Measurements from ENCODE around the gene KDM7A. TPM values are rescaled to one million over a fixed set of nuclear protein-coding genes. Genes with fewer than 3 reads are reported as not detected.

The KDM7A gene
- total RNA-seq, 1 experiment from 2014 or later: 5.1 TPM

DNA sequence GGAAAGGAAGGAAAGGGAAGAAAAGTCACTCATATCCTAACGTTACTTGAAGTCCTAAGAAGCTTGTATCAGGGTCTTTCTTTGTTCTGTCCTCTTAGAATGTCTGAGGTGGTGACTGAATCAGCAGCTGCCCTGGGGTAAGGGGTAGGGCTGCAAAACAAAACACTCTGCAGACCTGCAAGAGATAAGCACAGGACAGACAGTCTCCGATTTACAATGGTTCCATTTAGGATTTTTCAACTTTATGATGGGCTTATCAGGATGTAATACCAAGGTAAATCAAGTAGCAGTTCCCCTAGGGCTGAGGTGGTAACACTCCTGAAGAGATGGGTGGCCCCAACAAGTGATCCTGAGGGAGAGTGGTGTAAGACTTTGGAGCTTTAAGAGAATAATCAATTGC is 16.5 kb downstream of the KDM7A start:
- no peaks in the 10 kb centered on the region for H3K36me3 Mint-ChIP-seq (ENCODE audit: insufficient read depth, unreplicated experiment)
- peak overlapping the region; percentile 11 for H3K27ac Mint-ChIP-seq (ENCODE audit: unreplicated experiment)
- intact Hi-C loops (cut with micrococcal nuclease; ENCODE audit: unreplicated experiment): no loop called here
- DNase-seq: peak in 1 of 2 experiments; percentile 30
- ChIA-PET POLR2A (no interaction called here), CTCF (interaction anchor here (0.6 kb wide), 1 partner anchor 172 kb away, joined by 8 read pairs; no protein-coding TSS in a partner anchor)
- BruUV-seq (replicated peaks): no TSS peak
- peaks cover 11% of the 10 kb centered on the region for H3K4me1 Mint-ChIP-seq (ENCODE audit: low read depth, unreplicated experiment)
- H3K9me3 ChIP-seq: no peaks in the 10 kb centered on the region
- H3K4me3 ChIP-seq (ENCODE audit: low read depth, low read length): no peak overlapping the region
- H3K27me3 ChIP-seq (replicated peaks; ENCODE audit: control insufficient read depth, insufficient read depth, low read length): no peaks in the 10 kb centered on the region
- TF ChIP-seq, protein P1, sequence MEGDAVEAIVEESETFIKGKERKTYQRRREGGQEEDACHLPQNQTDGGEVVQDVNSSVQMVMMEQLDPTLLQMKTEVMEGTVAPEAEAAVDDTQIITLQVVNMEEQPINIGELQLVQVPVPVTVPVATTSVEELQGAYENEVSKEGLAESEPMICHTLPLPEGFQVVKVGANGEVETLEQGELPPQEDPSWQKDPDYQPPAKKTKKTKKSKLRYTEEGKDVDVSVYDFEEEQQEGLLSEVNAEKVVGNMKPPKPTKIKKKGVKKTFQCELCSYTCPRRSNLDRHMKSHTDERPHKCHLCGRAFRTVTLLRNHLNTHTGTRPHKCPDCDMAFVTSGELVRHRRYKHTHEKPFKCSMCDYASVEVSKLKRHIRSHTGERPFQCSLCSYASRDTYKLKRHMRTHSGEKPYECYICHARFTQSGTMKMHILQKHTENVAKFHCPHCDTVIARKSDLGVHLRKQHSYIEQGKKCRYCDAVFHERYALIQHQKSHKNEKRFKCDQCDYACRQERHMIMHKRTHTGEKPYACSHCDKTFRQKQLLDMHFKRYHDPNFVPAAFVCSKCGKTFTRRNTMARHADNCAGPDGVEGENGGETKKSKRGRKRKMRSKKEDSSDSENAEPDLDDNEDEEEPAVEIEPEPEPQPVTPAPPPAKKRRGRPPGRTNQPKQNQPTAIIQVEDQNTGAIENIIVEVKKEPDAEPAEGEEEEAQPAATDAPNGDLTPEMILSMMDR (IDR thresholded peaks at IDR 0.05; ENCODE audit: insufficient read depth in 1 of 2, low read depth in 1 of 2, low read length in 1 of 2, severe bottlenecking in 1 of 2, unreplicated experiment in 1 of 2): no peak
- peaks cover 15% of the 10 kb centered on the region for H3K4me1 ChIP-seq
- peak overlapping the region; percentile 48 for H3K4me3 Mint-ChIP-seq (ENCODE audit: unreplicated experiment)
- H3K36me3 ChIP-seq (ENCODE audit: control insufficient read depth, insufficient read depth, low read length): no peaks in the 10 kb centered on the region
- no peaks in the 10 kb centered on the region for H3K27me3 Mint-ChIP-seq (ENCODE audit: insufficient read depth, unreplicated experiment)
- H3K9me3 Mint-ChIP-seq (ENCODE audit: unreplicated experiment): no peaks in the 10 kb centered on the region

DNA sequence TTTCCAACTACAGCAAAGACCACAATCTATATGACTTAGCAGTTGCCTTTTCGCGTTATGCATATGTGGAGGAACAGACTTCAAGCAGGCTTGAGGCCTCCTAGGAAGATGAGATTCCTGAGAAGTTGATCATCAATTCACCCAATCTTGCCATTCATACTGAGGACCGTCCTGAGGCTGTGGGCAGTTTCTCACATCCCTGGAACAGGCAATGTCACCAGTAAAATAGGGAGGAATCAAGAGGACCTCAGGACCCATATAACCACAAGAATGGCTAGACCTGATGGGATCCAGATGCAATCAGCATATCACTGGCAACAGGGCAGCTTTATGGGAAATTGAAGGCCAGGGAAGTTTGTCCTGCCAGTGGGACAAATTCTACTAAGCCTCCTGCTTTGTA is 17.3 kb downstream of the KDM7A start:
- intact Hi-C loops (cut with micrococcal nuclease; ENCODE audit: unreplicated experiment): no loop called here
- H3K4me3 ChIP-seq (ENCODE audit: low read depth, low read length): no peak overlapping the region
- POLR2A ChIA-PET: no interaction called here
- H3K9me3 ChIP-seq: no peaks in the 10 kb centered on the region
- Mint-ChIP-seq H3K27me3 (ENCODE audit: insufficient read depth, unreplicated experiment) (no peaks in the 10 kb centered on the region), H3K4me3 (ENCODE audit: unreplicated experiment) (no peak overlapping the region), H3K27ac (ENCODE audit: unreplicated experiment) (no peak overlapping the region), H3K36me3 (ENCODE audit: insufficient read depth, unreplicated experiment) (no peaks in the 10 kb centered on the region), H3K9me3 (ENCODE audit: unreplicated experiment) (no peaks in the 10 kb centered on the region), H3K4me1 (ENCODE audit: low read depth, unreplicated experiment) (peaks cover 11% of the 10 kb centered on the region)
- H3K4me1 ChIP-seq: peaks cover 15% of the 10 kb centered on the region
- no TSS peak for BruUV-seq (replicated peaks)
- TF ChIP-seq, protein P1 (IDR thresholded peaks at IDR 0.05; ENCODE audit: insufficient read depth in 1 of 2, low read depth in 1 of 2, low read length in 1 of 2, severe bottlenecking in 1 of 2, unreplicated experiment in 1 of 2): no peak
- DNase-seq: no peak
- CTCF ChIA-PET: no interaction called here
- no peaks in the 10 kb centered on the region for H3K36me3 ChIP-seq (ENCODE audit: control insufficient read depth, insufficient read depth, low read length)
- H3K27me3 ChIP-seq (replicated peaks; ENCODE audit: control insufficient read depth, insufficient read depth, low read length): no peaks in the 10 kb centered on the region

DNA sequence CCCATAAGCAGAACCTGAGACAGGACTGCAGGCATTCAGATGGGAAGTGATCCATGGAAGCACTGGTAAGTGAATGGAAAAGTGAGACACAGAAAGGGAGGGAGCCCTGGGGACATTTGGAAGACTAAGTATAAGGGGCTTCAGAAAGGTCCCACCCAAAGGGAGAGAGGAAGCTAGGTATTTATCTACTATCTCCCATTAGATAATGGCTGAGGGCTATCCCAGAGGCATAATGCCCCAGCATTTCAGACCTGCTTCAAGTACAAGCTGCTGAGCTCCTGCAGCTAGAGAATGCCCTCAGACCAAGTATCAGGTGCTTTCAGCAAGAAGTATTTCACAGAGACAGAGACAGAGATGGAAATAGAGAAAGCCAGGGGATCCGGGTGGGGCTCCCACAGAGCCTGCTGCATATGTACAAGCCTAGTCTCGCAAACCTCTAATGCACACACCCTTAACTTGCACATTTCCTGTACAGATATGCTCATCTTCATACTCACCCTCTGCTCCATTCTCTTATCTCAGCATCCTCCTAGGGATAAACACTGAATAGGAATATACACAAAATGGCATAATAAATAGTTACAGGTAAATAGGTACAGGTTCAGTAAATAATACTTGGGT is 20.2 kb downstream of the KDM7A start:
- POLR2A ChIA-PET: no interaction called here
- Mint-ChIP-seq H3K27me3 (ENCODE audit: insufficient read depth, unreplicated experiment) (no peaks in the 10 kb centered on the region), H3K36me3 (ENCODE audit: insufficient read depth, unreplicated experiment) (no peaks in the 10 kb centered on the region), H3K9me3 (ENCODE audit: unreplicated experiment) (no peaks in the 10 kb centered on the region), H3K4me3 (ENCODE audit: unreplicated experiment) (no peak overlapping the region), H3K27ac (ENCODE audit: unreplicated experiment) (no peak overlapping the region), H3K4me1 (ENCODE audit: low read depth, unreplicated experiment) (peaks cover 11% of the 10 kb centered on the region)
- Histone ChIP-seq H3K9me3 (no peaks in the 10 kb centered on the region), H3K4me3 (ENCODE audit: low read depth, low read length) (no peak overlapping the region), H3K27me3 (replicated peaks; ENCODE audit: control insufficient read depth, insufficient read depth, low read length) (no peaks in the 10 kb centered on the region), H3K4me1 (peaks cover 15% of the 10 kb centered on the region), H3K36me3 (ENCODE audit: control insufficient read depth, insufficient read depth, low read length) (no peaks in the 10 kb centered on the region)
- TF ChIP-seq, protein P1 (IDR thresholded peaks at IDR 0.05; ENCODE audit: insufficient read depth in 1 of 2, low read depth in 1 of 2, low read length in 1 of 2, severe bottlenecking in 1 of 2, unreplicated experiment in 1 of 2): no peak
- intact Hi-C loops (cut with micrococcal nuclease; ENCODE audit: unreplicated experiment): no loop called here
- no TSS peak for BruUV-seq (replicated peaks)
- no peak for DNase-seq
- CTCF ChIA-PET: no interaction called here

Measured in Caco-2 (cell line).